Liver (tissue), 3 donors: ENCODE data around the gene ST8SIA6.

Experiments used
- FOXA1 ChIP-seq: IDR thresholded peaks from 2 replicates; pipeline ENCODE4 v1.6.1; 2016; ENCODE audit warnings: antibody characterized with exemption
- HNF4A ChIP-seq, 2 donors: conservative IDR thresholded peaks; 2 replicates each; pipeline ENCODE4 v1.6.1; 2016; ENCODE audit warnings: antibody characterized with exemption in 2 of 2, mild to moderate bottlenecking in 2 of 2
- SP1 ChIP-seq: IDR thresholded peaks from 2 replicates; pipeline ENCODE4 v1.6.1; 2018; ENCODE audit warnings: antibody characterized with exemption, mild to moderate bottlenecking
- TAF1 ChIP-seq: conservative IDR thresholded peaks from 2 replicates; pipeline ENCODE4 v1.6.1; 2016; ENCODE audit warnings: antibody characterized with exemption, mild to moderate bottlenecking
- YY1 ChIP-seq: IDR thresholded peaks from 2 replicates; pipeline ENCODE4 v1.6.1; 2016; ENCODE audit warnings: antibody characterized with exemption, mild to moderate bottlenecking
- TF ChIP-seq, protein P1 (sequence below): fragments of 150-350 bp; IDR thresholded peaks from 2 replicates; pipeline ENCODE4 v1.5.1; 2017; ENCODE audit warnings: improper control_type of control experiment, low read depth, low read length; ENCODE audit not compliant: missing input control
- donor health status: healthy.
- donor health status: healthy.

DNA sequence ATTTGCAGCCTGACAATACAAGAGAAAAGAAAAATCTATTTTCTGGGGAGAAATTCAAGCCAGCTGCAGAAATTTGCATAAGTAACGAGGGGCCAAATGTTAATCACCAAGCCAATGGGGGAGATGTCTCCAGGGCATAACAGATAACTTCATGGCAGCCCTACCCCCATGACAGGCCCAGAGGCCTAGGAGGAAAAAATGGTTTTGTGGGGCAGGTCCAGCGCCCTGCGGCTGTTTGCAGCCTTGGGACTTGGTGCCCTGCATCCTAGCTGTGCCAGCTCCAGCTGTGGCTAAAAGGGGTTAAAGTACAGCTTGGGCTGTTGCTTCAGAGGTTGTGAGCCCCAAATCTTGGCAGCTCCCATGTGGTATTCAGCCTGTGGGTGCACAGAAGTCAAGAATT, 172.1 kb downstream of the ST8SIA6 start:
- TF ChIP-seq, protein P1, sequence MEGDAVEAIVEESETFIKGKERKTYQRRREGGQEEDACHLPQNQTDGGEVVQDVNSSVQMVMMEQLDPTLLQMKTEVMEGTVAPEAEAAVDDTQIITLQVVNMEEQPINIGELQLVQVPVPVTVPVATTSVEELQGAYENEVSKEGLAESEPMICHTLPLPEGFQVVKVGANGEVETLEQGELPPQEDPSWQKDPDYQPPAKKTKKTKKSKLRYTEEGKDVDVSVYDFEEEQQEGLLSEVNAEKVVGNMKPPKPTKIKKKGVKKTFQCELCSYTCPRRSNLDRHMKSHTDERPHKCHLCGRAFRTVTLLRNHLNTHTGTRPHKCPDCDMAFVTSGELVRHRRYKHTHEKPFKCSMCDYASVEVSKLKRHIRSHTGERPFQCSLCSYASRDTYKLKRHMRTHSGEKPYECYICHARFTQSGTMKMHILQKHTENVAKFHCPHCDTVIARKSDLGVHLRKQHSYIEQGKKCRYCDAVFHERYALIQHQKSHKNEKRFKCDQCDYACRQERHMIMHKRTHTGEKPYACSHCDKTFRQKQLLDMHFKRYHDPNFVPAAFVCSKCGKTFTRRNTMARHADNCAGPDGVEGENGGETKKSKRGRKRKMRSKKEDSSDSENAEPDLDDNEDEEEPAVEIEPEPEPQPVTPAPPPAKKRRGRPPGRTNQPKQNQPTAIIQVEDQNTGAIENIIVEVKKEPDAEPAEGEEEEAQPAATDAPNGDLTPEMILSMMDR, result no peak
- TF ChIP-seq YY1 (no peak), SP1 (no peak), FOXA1 (no peak), TAF1 (no peak), HNF4A (conservative IDR thresholded peaks at IDR 0.05) (no peak)
